Adrenal gland (tissue), 5 donors: ENCODE data around the gene USP6NL.

Experiments
- CTCF ChIP-seq, 6 experiments: fragments of 450-650 bp in 4 of 6; fragments of 200-600 bp in 2 of 6; sonication (generic) in 1 of 6; IDR thresholded peaks; 1 replicate in 5 of 6; 2 replicates in 1 of 6; pipeline versions ENCODE4 v1.5.1 to v1.8.0; 2016 to 2021; ENCODE audit warnings: antibody characterized with exemption in 6 of 6, mild to moderate bottlenecking in 2 of 6, moderate library complexity in 1 of 6
- POLR2A ChIP-seq, 2 donors: fragments of 450-650 bp; IDR thresholded peaks; one replicate each; pipeline ENCODE4 v1.6.1; 2017; ENCODE audit warnings: antibody characterized with exemption in 2 of 2, mild to moderate bottlenecking in 2 of 2, moderate library complexity in 1 of 2
- donor health status: DM: no; HTN: no; CAD: no.

- no peak for TF ChIP-seq CTCF (IDR thresholded peaks at IDR 0.05)
- TF ChIP-seq POLR2A (IDR thresholded peaks at IDR 0.05) = no peak
These were observed 18.3 kb upstream of the USP6NL start for GRCh38 chr10:11629731-11630130.
